HG02759 (cell line): ENCODE results near the gene KCNH2.
A peak's percentile ranks its signal among the peaks of the same experiment; 100 is the strongest.
"Not testable (repeated sequence)": the region's sequence is repeated elsewhere in the genome, so short reads cannot be mapped to it uniquely, and the experiment has no call there.

Source experiments
- ATAC-seq: cut with Tn5 transposase; IDR thresholded peaks from one replicate; pipeline ENCODE4 v1.9.1; 2021; ENCODE audit warnings: mild to moderate bottlenecking, moderate library complexity; ENCODE audit not compliant: unreplicated experiment

KCNH2 gene

GRCh38 chr7:151012911-151013347 is 34.8 kb upstream of the KCNH2 start:
- no peak for ATAC-seq

GRCh38 chr7:151012031-151012692 is 34.0 kb upstream of the KCNH2 start:
- no peak for ATAC-seq

- ATAC-seq: not testable (repeated sequence)
Observed at GRCh38 chr7:151011616-151012015, 33.5 kb upstream of the KCNH2 start.

GRCh38 chr7:151011097-151011409 is 32.9 kb upstream of the KCNH2 start:
- no peak for ATAC-seq

GRCh38 chr7:151010307-151011096 is 32.4 kb upstream of the KCNH2 start:
- ATAC-seq: no peak

- ATAC-seq: no peak
Observed at GRCh38 chr7:151010037-151010306, 31.9 kb upstream of the KCNH2 start.

GRCh38 chr7:151009327-151010036 is 31.4 kb upstream of the KCNH2 start:
- no peak for ATAC-seq

- peak; percentile 81 for ATAC-seq
Observed at GRCh38 chr7:151008511-151009323, 30.6 kb upstream of the KCNH2 start.

GRCh38 chr7:151008143-151008510 is 30.0 kb upstream of the KCNH2 start:
- no peak for ATAC-seq

GRCh38 chr7:151007469-151007898 is 29.4 kb upstream of the KCNH2 start:
- ATAC-seq: no peak

- no peak for ATAC-seq
Observed at GRCh38 chr7:151006590-151007300, 28.6 kb upstream of the KCNH2 start.

GRCh38 chr7:151005566-151005965 is 27.4 kb upstream of the KCNH2 start:
- no peak for ATAC-seq

- ATAC-seq: no peak
Observed at GRCh38 chr7:151003572-151003971, 25.5 kb upstream of the KCNH2 start.

GRCh38 chr7:151001546-151001945 is 23.4 kb upstream of the KCNH2 start:
- ATAC-seq: no peak

GRCh38 chr7:151000897-151001495 is 22.9 kb upstream of the KCNH2 start:
- no peak for ATAC-seq

GRCh38 chr7:150999497-151000230 is 21.5 kb upstream of the KCNH2 start:
- ATAC-seq: no peak

- ATAC-seq: no peak
Observed at GRCh38 chr7:150999001-150999400, 20.9 kb upstream of the KCNH2 start.

- no peak for ATAC-seq
Observed at GRCh38 chr7:150998341-150998740, 20.2 kb upstream of the KCNH2 start.

- no peak for ATAC-seq
Observed at GRCh38 chr7:150997817-150998216, 19.7 kb upstream of the KCNH2 start.

- ATAC-seq: no peak
Observed at GRCh38 chr7:150997075-150997511, 19.0 kb upstream of the KCNH2 start.
